BLaER1 (cell line): ENCODE measurements around the gene PIK3R1.
"Not testable (repeated sequence)": the region's sequence is repeated elsewhere in the genome, so short reads cannot be mapped to it uniquely, and the experiment has no call there.

Experiments used
- H3K27ac ChIP-seq: shearing (Covaris generic); formaldehyde crosslinking; 2 replicates; pipeline ENCODE4 v1.8.1; 2022
- H3K27me3 ChIP-seq: shearing (Covaris generic); formaldehyde crosslinking; 2 replicates; pipeline ENCODE4 v1.8.1; 2022
- H3K36me3 ChIP-seq: shearing (Covaris generic); formaldehyde crosslinking; 2 replicates; pipeline ENCODE4 v1.8.1; 2022
- H3K4me1 ChIP-seq: shearing (Covaris generic); formaldehyde crosslinking; 2 replicates; pipeline ENCODE4 v1.8.1; 2022
- H3K4me2 ChIP-seq: shearing (Covaris generic); formaldehyde crosslinking; 2 replicates; pipeline ENCODE4 v1.8.1; 2022
- H3K4me3 ChIP-seq: shearing (Covaris generic); formaldehyde crosslinking; 2 replicates; pipeline ENCODE4 v1.8.1; 2022
- H3K9ac ChIP-seq: shearing (Covaris generic); formaldehyde crosslinking; 2 replicates; pipeline ENCODE4 v1.8.1; 2022
- H3K9me3 ChIP-seq: shearing (Covaris generic); formaldehyde crosslinking; 2 replicates; pipeline ENCODE4 v1.8.1; 2022
- H4K20me1 ChIP-seq: shearing (Covaris generic); formaldehyde crosslinking; 2 replicates; pipeline ENCODE4 v1.8.1; 2022
- Cebpa-rat ChIP-seq: shearing (Covaris generic); IDR thresholded peaks from 2 replicates; pipeline ENCODE4 v1.8.1; 2022

PIK3R1 gene

DNA sequence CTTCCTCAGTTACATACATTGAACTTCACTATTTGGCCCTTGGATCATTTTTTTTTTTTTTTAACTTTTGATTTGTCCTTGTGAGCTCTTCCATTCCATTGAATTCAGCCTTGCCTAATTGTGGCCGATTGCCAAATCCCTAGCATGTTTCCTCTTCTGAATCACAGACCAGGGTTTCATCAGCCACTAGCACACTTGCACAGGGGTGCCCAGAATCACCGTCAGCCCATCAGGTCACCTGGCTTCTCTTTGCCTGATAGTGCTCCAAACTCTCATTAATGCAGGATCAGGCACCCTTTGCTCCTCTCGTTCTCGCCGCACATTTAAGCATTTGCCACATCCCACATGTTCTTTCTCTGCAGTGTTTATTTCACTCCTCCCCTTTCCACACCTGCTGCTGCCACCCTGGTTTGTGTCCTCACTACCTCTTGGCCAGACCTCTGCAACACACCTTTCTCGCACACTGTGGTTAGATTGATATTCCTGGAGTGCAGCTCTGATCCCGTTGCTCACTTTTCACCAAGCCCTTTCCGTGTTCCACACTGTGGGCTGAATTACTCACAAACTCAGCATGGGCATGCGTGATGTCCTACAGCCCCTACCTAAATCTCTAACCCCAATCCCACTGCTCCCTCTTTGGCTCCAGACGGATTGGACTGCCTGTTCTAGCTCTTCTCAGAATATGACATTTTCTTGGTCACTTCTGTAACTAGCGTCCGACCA is 9.8 kb downstream of the PIK3R1 start:
- H3K27me3 ChIP-seq: no peaks in the 10 kb centered on the region
- H3K9ac ChIP-seq: no peak overlapping the region
- H3K4me1 ChIP-seq: peaks cover 48% of the 10 kb centered on the region
- H3K36me3 ChIP-seq: peaks cover 60% of the 10 kb centered on the region
- no peak overlapping the region for H3K4me2 ChIP-seq
- no peak overlapping the region for H3K4me3 ChIP-seq
- 0 out of 2 replicates have a peak overlapping the region, but pooled peaks have one; percentile 35 for H3K27ac ChIP-seq
- peaks cover 93% of the 10 kb centered on the region for H4K20me1 ChIP-seq
- H3K9me3 ChIP-seq: peaks cover 9% of the 10 kb centered on the region
- no peak for TF ChIP-seq Cebpa-rat

DNA sequence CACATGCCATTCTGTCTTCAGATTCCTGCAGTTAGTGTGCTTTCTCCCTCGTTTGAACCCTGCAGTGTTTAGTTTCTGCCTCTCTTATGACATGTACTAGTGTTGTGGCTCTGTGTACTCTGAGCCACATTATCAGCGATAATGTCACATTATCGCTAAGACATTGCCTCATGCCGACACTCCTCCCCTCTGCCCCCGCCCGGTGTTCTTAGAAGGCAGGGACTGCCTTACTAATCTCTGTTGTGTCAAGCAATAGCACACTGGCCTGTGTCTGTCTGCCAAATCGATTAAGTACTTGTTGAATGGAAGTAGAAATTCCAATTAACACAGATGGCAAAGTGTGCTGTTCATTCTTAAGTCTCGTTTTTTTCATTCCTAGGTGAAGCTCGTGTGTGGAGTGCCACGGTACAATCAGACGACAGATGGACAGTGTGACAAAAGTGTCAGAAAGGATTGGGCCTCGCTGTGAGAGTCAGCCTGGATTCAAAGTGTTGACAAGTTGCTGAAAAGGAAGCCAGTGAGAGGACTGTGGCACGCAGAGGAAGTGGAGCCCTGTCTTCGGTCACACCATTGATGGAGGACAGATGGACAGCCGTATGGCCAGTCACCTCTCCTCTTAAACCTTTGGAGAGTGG is 10.5 kb downstream of the PIK3R1 start:
- Histone ChIP-seq H3K9ac (no peak overlapping the region), H3K4me3 (no peak overlapping the region), H3K27ac (0 out of 2 replicates have a peak overlapping the region, but pooled peaks have one; percentile 35), H3K27me3 (no peaks in the 10 kb centered on the region), H3K4me2 (no peak overlapping the region), H4K20me1 (peaks cover 93% of the 10 kb centered on the region), H3K36me3 (peaks cover 60% of the 10 kb centered on the region), H3K9me3 (peaks cover 2% of the 10 kb centered on the region), H3K4me1 (peaks cover 55% of the 10 kb centered on the region)
- no peak for TF ChIP-seq Cebpa-rat

DNA sequence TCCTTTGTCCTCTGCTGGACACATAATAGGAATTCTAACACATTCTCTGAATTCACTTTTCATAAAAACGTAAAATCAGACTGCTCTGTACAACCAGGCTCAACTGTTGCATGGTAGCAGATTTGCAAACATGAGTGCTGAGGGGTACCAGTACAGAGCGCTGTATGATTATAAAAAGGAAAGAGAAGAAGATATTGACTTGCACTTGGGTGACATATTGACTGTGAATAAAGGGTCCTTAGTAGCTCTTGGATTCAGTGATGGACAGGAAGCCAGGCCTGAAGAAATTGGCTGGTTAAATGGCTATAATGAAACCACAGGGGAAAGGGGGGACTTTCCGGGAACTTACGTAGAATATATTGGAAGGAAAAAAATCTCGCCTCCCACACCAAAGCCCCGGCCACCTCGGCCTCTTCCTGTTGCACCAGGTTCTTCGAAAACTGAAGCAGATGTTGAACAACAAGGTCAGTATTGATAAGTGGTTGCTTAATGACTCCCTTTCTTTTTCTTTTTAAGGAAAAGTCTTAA is 11.1 kb downstream of the PIK3R1 start:
- Histone ChIP-seq H3K9me3 (no peaks in the 10 kb centered on the region), H3K36me3 (peaks cover 61% of the 10 kb centered on the region)
- no peak for TF ChIP-seq Cebpa-rat

DNA sequence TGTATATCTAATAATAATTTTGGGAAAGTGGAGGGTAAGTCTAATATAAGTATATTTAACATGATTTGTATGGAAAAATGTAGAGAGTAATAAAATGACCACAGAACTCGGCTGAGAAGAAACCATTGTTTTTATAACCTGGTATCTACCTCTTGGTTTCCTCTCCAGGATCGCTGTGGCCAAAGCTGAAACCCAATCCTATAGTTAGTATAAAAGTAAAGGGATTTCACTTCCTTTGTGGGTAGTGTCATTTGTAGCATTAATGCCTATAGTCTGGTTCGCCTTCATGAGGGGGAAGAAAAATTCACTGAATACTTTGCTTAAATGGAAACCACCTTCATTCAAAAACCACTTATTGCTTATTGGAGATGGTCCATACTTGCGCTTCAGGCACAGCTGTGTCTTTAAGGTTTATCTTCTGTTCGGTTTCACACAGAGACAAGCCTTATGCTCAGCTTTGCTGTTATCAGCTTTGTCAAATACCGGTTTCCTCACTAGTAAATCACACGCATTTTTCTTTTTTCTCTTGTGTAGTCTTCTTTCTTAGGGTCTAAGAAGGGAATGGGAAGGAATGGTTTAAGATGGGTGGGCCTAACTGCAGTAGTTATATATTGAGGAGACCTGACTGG is 12.1 kb downstream of the PIK3R1 start:
- no peak for TF ChIP-seq Cebpa-rat
- no peak overlapping the region for H3K27ac ChIP-seq
- H3K27me3 ChIP-seq: no peaks in the 10 kb centered on the region
- H3K36me3 ChIP-seq: peaks cover 63% of the 10 kb centered on the region
- H4K20me1 ChIP-seq: peaks cover 93% of the 10 kb centered on the region
- H3K9me3 ChIP-seq: no peaks in the 10 kb centered on the region
- no peak overlapping the region for H3K9ac ChIP-seq
- H3K4me1 ChIP-seq: peaks cover 64% of the 10 kb centered on the region
- no peak overlapping the region for H3K4me3 ChIP-seq
- no peak overlapping the region for H3K4me2 ChIP-seq

More for the DNA sequence above, 11.1 kb downstream of the PIK3R1 start:
- H3K4me3 ChIP-seq: no peak overlapping the region
- H3K4me2 ChIP-seq: no peak overlapping the region
- peaks cover 93% of the 10 kb centered on the region for H4K20me1 ChIP-seq
- peaks cover 61% of the 10 kb centered on the region for H3K4me1 ChIP-seq
- H3K9ac ChIP-seq: no peak overlapping the region
- no peaks in the 10 kb centered on the region for H3K27me3 ChIP-seq
- H3K27ac ChIP-seq: no peak overlapping the region

DNA sequence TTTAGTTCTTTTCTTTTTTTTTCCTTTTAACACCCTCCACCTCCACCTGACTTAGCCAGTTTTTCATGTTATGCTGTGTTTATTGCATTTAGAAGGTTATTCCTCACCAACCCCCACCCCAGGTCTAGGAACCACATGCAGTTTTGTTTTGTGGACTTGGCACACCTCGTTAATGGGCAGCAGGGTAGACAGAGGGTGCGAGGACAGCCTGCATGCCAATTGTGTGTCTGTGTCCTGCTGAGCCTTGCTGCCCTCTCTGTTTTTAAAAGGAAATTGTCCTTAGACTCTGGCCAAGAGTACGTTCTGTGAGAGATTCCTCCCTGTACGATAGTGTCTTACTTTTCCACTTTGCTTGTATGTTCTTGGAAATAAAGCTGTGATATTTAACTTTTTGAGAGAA is 13.9 kb downstream of the PIK3R1 start:
- Histone ChIP-seq H3K27ac (no peak overlapping the region), H3K36me3 (peaks cover 69% of the 10 kb centered on the region)

DNA sequence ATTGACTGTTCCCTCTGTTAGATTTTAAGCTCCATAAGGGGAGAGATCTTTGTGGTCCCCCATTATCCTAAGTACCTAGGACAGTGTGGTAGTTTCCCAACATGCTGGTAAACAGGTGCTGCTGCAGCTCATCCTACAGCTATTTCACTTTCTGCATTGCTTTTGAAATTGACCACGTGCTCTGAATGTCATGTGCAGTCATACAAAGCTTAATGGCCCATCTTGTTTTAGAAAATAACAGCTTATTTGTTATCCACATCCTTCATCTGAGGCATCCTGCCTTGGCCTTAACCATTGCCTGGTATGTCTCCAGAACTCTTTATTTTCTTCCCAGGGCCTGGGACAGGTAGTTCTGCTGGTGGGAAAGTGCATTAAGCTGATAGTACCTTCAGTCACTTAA is 14.7 kb downstream of the PIK3R1 start:
- H3K27ac ChIP-seq: no peak overlapping the region
- H3K4me1 ChIP-seq: peaks cover 61% of the 10 kb centered on the region
- H3K36me3 ChIP-seq: peaks cover 69% of the 10 kb centered on the region
- H3K9ac ChIP-seq: no peak overlapping the region
- no peak overlapping the region for H3K4me2 ChIP-seq
- H3K9me3 ChIP-seq: no peaks in the 10 kb centered on the region
- peaks cover 86% of the 10 kb centered on the region for H4K20me1 ChIP-seq
- no peak for TF ChIP-seq Cebpa-rat
- H3K27me3 ChIP-seq: no peaks in the 10 kb centered on the region
- no peak overlapping the region for H3K4me3 ChIP-seq

More for the DNA sequence above, 13.9 kb downstream of the PIK3R1 start:
- H3K9me3 ChIP-seq: no peaks in the 10 kb centered on the region
- H3K9ac ChIP-seq: no peak overlapping the region
- H3K4me2 ChIP-seq: no peak overlapping the region
- TF ChIP-seq Cebpa-rat: no peak
- no peaks in the 10 kb centered on the region for H3K27me3 ChIP-seq
- peaks cover 61% of the 10 kb centered on the region for H3K4me1 ChIP-seq
- peaks cover 91% of the 10 kb centered on the region for H4K20me1 ChIP-seq
- H3K4me3 ChIP-seq: no peak overlapping the region

DNA sequence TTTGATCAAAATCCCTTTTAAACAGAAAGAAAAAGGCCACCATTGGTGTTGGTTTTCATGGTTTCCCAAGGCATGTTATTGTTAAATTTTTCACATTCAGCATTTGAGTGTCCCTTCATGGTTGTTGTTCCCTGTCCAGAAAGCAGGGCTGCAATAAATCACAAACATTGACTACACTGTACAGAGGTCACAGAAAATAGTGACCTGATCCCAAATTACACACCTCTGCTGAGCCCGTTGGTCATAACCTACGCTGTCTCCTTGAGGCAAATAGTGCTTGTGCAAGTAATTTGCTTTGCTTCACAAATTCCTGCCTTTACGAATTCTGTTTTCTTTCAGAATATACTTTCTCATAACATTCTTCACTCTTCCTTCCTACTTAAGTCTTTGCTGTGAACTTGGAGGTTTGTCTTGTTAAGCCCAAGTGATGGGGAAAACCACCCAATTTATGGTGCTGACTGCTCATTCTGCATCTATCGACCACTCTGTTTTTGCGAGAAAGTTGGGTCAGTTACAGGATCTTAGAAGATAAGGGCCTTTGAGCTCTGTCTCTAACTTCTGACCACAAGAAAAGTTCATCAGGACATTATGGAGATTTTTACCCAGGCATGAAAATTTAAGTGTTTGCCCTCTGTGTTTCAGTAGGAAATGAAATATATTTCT is 16.0 kb downstream of the PIK3R1 start:
- TF ChIP-seq Cebpa-rat: no peak
- Histone ChIP-seq H3K9me3 (no peaks in the 10 kb centered on the region), H3K9ac (no peak overlapping the region), H3K27me3 (no peaks in the 10 kb centered on the region), H3K27ac (no peak overlapping the region), H3K4me3 (no peak overlapping the region), H3K4me1 (peaks cover 66% of the 10 kb centered on the region), H4K20me1 (peaks cover 74% of the 10 kb centered on the region), H3K4me2 (peak overlapping the region; percentile 4; the same call in 1 of the 2 replicates), H3K36me3 (peaks cover 56% of the 10 kb centered on the region)

DNA sequence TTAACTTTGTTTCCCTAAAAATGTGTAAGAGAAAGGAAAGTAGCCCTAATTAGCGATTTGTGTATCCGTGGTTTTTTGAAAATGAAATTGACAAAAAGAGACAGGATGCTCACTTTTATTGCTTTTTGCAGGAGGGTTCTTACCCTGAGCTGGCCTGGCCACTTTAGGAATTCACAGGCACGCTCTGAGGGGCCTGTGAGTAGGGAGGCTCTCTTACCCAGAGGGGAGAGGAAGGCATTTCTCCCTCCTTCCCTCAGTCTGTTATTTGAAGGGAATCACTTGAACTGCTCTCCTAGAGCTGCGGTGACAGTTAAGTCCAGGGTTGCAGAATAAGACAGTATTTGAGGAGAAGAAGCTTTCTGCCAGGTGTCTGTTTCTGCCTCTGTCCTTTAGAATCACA is 16.7 kb downstream of the PIK3R1 start:
- no peak overlapping the region for H3K9ac ChIP-seq
- no peaks in the 10 kb centered on the region for H3K9me3 ChIP-seq
- peaks cover 49% of the 10 kb centered on the region for H3K36me3 ChIP-seq
- no peaks in the 10 kb centered on the region for H3K27me3 ChIP-seq
- H3K4me3 ChIP-seq: no peak overlapping the region
- no peak for TF ChIP-seq Cebpa-rat
- H3K27ac ChIP-seq: no peak overlapping the region
- peaks cover 73% of the 10 kb centered on the region for H4K20me1 ChIP-seq
- H3K4me1 ChIP-seq: peaks cover 74% of the 10 kb centered on the region
- H3K4me2 ChIP-seq: peak overlapping the region; percentile 4; the same call in 1 of the 2 replicates

DNA sequence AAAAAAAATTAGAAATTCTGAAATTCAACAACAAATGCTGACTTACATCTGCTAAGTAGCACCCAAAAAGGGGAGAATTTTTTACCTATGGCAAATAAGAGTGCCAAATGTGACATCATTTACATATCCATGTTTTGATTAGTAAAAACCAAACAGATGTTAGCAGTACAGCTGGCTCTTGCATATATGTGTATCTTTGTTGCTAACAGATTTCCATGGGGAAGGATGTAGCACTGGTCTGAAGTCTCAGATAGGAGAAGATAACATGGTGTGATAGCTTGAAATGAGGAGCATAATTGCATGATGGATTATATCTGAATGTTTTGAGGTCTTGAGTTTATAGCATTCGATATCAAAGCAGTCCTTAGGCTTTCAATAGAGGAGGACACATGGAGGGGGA is 17.5 kb downstream of the PIK3R1 start:
- H3K4me3 ChIP-seq: no peak overlapping the region
- no peaks in the 10 kb centered on the region for H3K9me3 ChIP-seq
- no peak overlapping the region for H3K9ac ChIP-seq
- H3K4me2 ChIP-seq: no peak overlapping the region
- H4K20me1 ChIP-seq: peaks cover 65% of the 10 kb centered on the region
- no peak for TF ChIP-seq Cebpa-rat
- no peaks in the 10 kb centered on the region for H3K27me3 ChIP-seq
- peaks cover 41% of the 10 kb centered on the region for H3K36me3 ChIP-seq
- peaks cover 82% of the 10 kb centered on the region for H3K4me1 ChIP-seq
- H3K27ac ChIP-seq: no peak overlapping the region

DNA sequence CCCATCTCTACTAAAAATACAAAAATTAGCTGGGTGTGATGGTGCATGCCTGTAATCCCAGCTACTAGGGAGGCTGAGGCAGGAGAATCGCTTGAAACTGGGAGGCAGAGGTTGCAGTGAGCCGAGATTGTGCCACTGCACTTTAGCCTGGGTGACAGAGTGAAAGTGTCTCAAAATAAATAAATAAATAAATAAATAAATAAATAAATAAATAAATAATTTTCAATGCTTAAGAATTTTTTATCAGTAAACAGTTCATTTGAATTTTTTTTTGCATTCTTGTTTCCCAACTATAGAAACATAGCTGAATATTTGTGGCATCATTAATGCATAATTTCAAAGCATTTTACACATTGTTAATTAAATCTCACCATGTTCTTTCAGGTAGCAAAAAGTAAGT is 19.7 kb downstream of the PIK3R1 start:
- Histone ChIP-seq H4K20me1 (peaks cover 43% of the 10 kb centered on the region), H3K4me1 (peaks cover 88% of the 10 kb centered on the region), H3K36me3 (peaks cover 26% of the 10 kb centered on the region)
- not testable (repeated sequence) for H3K9me3 ChIP-seq, H3K27ac ChIP-seq, H3K27me3 ChIP-seq, H3K9ac ChIP-seq, H3K4me3 ChIP-seq, H3K4me2 ChIP-seq
